RWPE1 (cell line): ENCODE data around the gene NEXMIF.
A peak's percentile ranks its signal among the peaks of the same experiment; 100 is the strongest.

Experiments used
- CTCF ChIA-PET: fragments of 350-600 bp; sonication (Branson Sonifier 250); formaldehyde crosslinking; extraction: SDS; loops from one replicate; lab custom pipeline; 2021; lab: Yijun Ruan, JAX
- POLR2A ChIA-PET: fragments of 400-600 bp; formaldehyde crosslinking; extraction: SDS; loops from one replicate; lab custom pipeline; 2020; ENCODE audit warnings: antibody characterized with exemption; ENCODE audit not compliant: low non-redundant PET; lab: Yijun Ruan, JAX
- DNase-seq: peaks from one replicate; pipeline ENCODE4 v3.0.0; 2012; ENCODE audit warnings: low spot score
- H3K27ac ChIP-seq: fragments of 450-650 bp; 2 replicates; pipeline ENCODE4 v1.5.1; 2017
- TF ChIP-seq, protein P1 (sequence below): fragments of 450-650 bp; conservative IDR thresholded peaks from 2 replicates; pipeline ENCODE4 v1.5.1; 2017; ENCODE audit warnings: low read depth, mild to moderate bottlenecking

The NEXMIF gene

DNA sequence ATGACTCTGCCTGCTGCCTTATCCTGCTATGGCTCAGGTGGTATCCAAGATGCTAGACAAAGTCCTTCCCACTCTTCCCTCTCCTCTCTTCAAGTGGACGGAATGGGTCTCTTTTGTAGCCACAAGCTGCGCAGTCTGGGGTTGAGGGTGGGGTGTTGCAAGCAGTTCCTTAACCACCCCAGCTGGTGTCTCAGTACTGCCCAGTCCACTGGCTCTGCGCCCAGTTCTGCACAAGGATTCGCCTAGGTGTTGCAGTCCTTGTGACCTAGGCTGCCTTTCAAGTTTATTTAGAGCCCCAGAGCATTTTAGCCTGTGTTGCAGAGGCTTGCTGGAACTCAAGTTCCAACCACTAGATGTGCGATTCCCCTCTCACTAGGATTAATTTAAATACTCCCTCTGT is 120.7 kb downstream of the NEXMIF start:
- no peak for DNase-seq
- no peak overlapping the region for H3K27ac ChIP-seq
- CTCF ChIA-PET, result no interaction called here
- TF ChIP-seq, protein P1, sequence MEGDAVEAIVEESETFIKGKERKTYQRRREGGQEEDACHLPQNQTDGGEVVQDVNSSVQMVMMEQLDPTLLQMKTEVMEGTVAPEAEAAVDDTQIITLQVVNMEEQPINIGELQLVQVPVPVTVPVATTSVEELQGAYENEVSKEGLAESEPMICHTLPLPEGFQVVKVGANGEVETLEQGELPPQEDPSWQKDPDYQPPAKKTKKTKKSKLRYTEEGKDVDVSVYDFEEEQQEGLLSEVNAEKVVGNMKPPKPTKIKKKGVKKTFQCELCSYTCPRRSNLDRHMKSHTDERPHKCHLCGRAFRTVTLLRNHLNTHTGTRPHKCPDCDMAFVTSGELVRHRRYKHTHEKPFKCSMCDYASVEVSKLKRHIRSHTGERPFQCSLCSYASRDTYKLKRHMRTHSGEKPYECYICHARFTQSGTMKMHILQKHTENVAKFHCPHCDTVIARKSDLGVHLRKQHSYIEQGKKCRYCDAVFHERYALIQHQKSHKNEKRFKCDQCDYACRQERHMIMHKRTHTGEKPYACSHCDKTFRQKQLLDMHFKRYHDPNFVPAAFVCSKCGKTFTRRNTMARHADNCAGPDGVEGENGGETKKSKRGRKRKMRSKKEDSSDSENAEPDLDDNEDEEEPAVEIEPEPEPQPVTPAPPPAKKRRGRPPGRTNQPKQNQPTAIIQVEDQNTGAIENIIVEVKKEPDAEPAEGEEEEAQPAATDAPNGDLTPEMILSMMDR, result no peak
- POLR2A ChIA-PET, result no interaction called here

DNA sequence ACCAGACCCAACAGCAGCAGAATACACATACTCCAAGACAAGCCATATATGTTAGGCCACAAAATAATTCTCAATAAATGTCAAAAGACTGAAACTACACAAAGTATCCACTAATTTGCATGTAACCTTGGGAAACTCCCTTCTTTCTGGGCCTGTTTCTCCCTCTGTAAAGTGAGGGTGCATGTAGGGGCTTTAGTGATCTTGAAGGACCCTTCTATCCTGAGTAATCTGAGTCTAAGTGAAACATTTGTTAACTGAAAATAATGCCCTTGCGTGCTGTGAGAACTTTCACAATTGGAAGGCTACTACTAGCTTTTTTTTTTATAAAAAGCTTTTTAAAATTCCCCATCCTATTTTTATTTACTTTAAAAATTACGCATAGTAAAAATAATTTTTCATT is 125.2 kb downstream of the NEXMIF start:
- TF ChIP-seq, protein P1, result no peak
- DNase-seq, result no peak
- H3K27ac ChIP-seq, result no peak overlapping the region
- POLR2A ChIA-PET, result no interaction called here
- CTCF ChIA-PET, result no interaction called here

DNA sequence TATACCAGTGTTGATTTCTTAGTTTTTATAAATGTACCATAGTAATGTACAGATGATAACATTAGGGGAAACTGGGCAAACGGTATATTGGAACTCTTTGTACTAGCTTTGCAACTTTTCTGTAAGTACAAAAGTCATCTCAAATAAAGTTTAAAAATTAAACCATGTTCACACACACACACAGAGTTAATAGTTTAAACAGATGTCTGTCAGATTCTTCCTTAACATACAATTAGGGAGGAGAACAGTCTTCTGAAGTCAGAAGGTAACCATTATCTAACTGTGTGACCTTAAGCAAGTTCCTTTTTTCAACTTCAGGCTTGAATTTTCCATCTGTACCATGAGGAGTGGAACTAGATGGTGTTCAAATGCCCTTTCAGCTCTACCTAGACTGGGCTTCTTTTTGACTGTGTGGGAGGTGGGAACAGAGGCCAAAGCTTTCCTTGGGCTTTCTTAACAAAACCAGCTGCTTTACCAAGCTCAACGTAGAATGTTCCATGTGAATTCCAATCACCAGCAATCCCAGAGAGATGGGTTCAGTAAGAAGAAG is 127.8 kb downstream of the NEXMIF start:
- DNase-seq, result no peak
- POLR2A ChIA-PET, result no interaction called here

DNA sequence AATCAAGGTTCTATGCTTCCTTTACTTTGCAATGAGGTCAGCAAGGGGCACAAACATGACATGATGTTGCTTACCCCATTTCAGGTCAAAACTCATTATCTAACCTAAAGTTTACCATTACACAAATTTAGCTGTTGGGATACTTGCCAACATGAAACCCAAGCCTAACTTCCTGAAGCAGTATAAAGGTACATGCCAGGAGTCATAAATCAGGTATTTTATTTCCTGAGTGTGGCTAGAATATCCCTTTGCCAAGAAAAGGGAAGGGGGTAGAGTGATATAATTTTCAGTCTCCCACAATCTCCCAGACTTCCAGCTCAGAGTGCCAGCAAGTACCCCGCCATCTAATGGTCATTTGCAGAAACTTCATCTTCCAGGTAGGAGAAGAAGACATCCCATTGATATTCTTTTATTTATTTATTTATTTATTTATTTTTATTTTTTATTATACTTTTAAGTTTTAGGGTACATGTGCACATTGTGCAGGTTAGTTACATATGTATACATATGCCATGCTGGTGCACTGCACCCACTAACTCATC is 136.6 kb downstream of the NEXMIF start:
- TF ChIP-seq, protein P1, result no peak
- no peak overlapping the region for H3K27ac ChIP-seq
- ChIA-PET CTCF (no interaction called here), POLR2A (no interaction called here)
- DNase-seq, result peak; percentile 0

More for the DNA sequence above, 127.8 kb downstream of the NEXMIF start:
- no peak overlapping the region for H3K27ac ChIP-seq
- CTCF ChIA-PET, result no interaction called here
- TF ChIP-seq, protein P1, result no peak

DNA sequence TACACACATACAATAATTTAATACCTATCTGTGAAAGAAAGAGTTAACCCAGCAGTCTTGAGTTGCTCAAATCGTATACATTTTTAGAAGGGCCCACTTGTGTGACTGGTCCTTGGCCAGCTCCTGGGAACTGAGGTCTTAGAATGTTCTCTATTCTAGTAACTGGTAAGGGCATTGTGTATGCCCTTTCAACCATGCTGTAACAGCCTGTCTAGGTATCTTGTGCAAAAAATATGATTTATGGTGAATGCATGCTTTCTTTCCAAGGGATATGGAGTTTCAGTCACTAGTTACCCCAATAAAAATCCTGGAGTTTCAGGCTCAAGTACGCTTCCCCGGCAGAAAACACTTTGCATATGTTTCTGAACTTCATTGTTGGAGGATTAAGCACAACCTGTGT is 140.6 kb downstream of the NEXMIF start:
- TF ChIP-seq, protein P1, result no peak
- DNase-seq, result no peak
- POLR2A ChIA-PET, result no interaction called here
- CTCF ChIA-PET, result no interaction called here
- no peak overlapping the region for H3K27ac ChIP-seq

DNA sequence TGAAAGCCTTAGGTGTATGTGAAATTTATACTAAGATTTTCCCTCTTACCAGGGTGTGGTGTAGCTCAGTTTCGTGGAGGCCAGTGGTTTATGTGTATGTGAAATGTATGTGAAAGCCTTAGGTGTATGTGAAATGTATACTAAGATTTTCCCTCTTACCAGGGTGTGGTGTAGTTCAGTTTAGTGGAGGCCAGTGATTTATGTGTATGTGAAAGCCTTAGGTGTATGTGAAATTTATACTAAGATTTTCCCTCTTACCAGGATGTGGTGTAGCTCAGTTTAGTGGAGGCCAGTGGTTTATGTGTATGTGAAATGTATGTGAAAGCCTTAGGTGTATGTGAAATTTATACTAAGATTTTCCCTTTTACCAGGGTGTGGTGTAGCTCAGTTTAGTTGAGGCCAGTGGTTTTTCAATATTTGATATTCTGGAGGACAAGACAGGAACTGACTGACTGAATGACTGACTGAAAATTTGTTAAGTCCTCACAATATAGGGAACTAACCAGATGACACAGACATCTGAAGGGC is 143.7 kb downstream of the NEXMIF start:
- no peak overlapping the region for H3K27ac ChIP-seq
- ChIA-PET POLR2A (no interaction called here), CTCF (no interaction called here)
- TF ChIP-seq, protein P1, result no peak
- DNase-seq, result no peak
